ENCODE measurements around the gene DIDO1. TPM values are rescaled to one million over a fixed set of nuclear protein-coding genes. Genes with fewer than 3 reads are reported as not detected.

The DIDO1 gene
- total and polyA plus RNA-seq, 2 of the 13 experiments (the other 11 are each of a cell fraction or from before 2014, with no cell fraction given) = 75.0 to 75.1 TPM

- TF ChIP-seq PRDM4 (CRISPR knock-in tag; IDR thresholded peaks at IDR 0.05; ENCODE audit: borderline replicate concordance) = no peak
- no peak for TF ChIP-seq HOXA9 (CRISPR knock-in tag; IDR thresholded peaks at IDR 0.05; ENCODE audit: borderline replicate concordance)
- 0 out of 2 replicates have a peak, but pooled peaks have one; percentile 58 for TF ChIP-seq ARHGAP35 (CRISPR knock-in tag; IDR thresholded peaks at IDR 0.05; ENCODE audit: borderline replicate concordance)
- TF ChIP-seq ZNF572 (CRISPR knock-in tag; IDR thresholded peaks at IDR 0.05) = no peak
- peak; percentile 74; the same call in 1 of the 2 replicates for TF ChIP-seq PAF1 (CRISPR knock-in tag; IDR thresholded peaks at IDR 0.05)
- TF ChIP-seq ZBTB37 (CRISPR knock-in tag; IDR thresholded peaks at IDR 0.05) = peak; percentile 65; the same call in 1 of the 2 replicates
- no peak for TF ChIP-seq ZNF737 (CRISPR knock-in tag; IDR thresholded peaks at IDR 0.05; ENCODE audit: borderline replicate concordance)
- 0 out of 2 replicates have a peak, but pooled peaks have one; percentile 16 for TF ChIP-seq ZHX1 (CRISPR knock-in tag; IDR thresholded peaks at IDR 0.05; ENCODE audit: low read depth)
- peak; percentile 90 for TF ChIP-seq ZNF710 (CRISPR knock-in tag; IDR thresholded peaks at IDR 0.05; ENCODE audit: borderline replicate concordance)
- no peak for TF ChIP-seq MAZ (IDR thresholded peaks at IDR 0.05; ENCODE audit: borderline replicate concordance, low read depth, low read length)
- TF ChIP-seq MAZ (CRISPR knock-in tag; IDR thresholded peaks at IDR 0.05; ENCODE audit: low read depth) = no peak
- no peak for TF ChIP-seq ZNF280D (CRISPR knock-in tag; IDR thresholded peaks at IDR 0.05)
- no peak for TF ChIP-seq PHB2 (IDR thresholded peaks at IDR 0.05; ENCODE audit: partially characterized antibody)
- TF ChIP-seq ZNF75D (CRISPR knock-in tag; IDR thresholded peaks at IDR 0.05; ENCODE audit: borderline replicate concordance) = no peak
- TF ChIP-seq ZNF337 (CRISPR knock-in tag; IDR thresholded peaks at IDR 0.05; ENCODE audit: borderline replicate concordance, low read depth) = no peak
These were observed 26.9 kb upstream of the DIDO1 start (continued) for GRCh38 chr20:62952968-62953838.

Data from HepG2 (cell line).